Nephron (organoid): ENCODE measurements around the gene MDM4.

Experiments used
- H3K27ac Mint-ChIP-seq, 3 experiments: 2 replicates each; pipeline ENCODE4 v1.8.0; 2020; ENCODE audit warnings: mixed read lengths in 3 of 3, mild to moderate bottlenecking in 2 of 3, moderate library complexity in 1 of 3
- H3K27me3 Mint-ChIP-seq: 2 replicates; pipeline ENCODE4 v1.8.0; 2021; ENCODE audit warnings: low read depth, mild to moderate bottlenecking, moderate library complexity, mixed read lengths
- H3K36me3 Mint-ChIP-seq: 2 replicates; pipeline ENCODE4 v1.8.0; 2020; ENCODE audit warnings: low read depth, mixed read lengths
- H3K4me1 Mint-ChIP-seq: 2 replicates; pipeline ENCODE4 v1.8.0; 2020; ENCODE audit warnings: mixed read lengths
- H3K4me3 Mint-ChIP-seq, 3 experiments: 2 replicates each; pipeline ENCODE4 v1.8.0; 2020; ENCODE audit warnings: mild to moderate bottlenecking in 3 of 3, mixed read lengths in 3 of 3, moderate library complexity in 2 of 3
- H3K9me3 Mint-ChIP-seq: 2 replicates; pipeline ENCODE4 v1.8.0; 2020; ENCODE audit warnings: mixed read lengths
- TF ChIP-seq, protein P1 (sequence below), 3 experiments: fragments of 200-600 bp; sonication (generic); IDR thresholded peaks; one replicate each; pipeline ENCODE4 v1.5.0; 2021; ENCODE audit warnings: antibody characterized with exemption in 3 of 3; ENCODE audit not compliant: unreplicated experiment in 3 of 3

Gene MDM4

GRCh38 chr1:204584699-204585372, 68.6 kb downstream of the MDM4 start:
- no peak overlapping the region for H3K4me3 Mint-ChIP-seq

GRCh38 chr1:204587621-204588020, 71.4 kb downstream of the MDM4 start:
- Mint-ChIP-seq H3K27ac (no peak overlapping the region), H3K4me3 (no peak overlapping the region), H3K36me3 (no peaks in the 10 kb centered on the region), H3K27me3 (peaks cover 13% of the 10 kb centered on the region), H3K4me1 (peaks cover 14% of the 10 kb centered on the region), H3K9me3 (no peaks in the 10 kb centered on the region)
- TF ChIP-seq, protein P1, sequence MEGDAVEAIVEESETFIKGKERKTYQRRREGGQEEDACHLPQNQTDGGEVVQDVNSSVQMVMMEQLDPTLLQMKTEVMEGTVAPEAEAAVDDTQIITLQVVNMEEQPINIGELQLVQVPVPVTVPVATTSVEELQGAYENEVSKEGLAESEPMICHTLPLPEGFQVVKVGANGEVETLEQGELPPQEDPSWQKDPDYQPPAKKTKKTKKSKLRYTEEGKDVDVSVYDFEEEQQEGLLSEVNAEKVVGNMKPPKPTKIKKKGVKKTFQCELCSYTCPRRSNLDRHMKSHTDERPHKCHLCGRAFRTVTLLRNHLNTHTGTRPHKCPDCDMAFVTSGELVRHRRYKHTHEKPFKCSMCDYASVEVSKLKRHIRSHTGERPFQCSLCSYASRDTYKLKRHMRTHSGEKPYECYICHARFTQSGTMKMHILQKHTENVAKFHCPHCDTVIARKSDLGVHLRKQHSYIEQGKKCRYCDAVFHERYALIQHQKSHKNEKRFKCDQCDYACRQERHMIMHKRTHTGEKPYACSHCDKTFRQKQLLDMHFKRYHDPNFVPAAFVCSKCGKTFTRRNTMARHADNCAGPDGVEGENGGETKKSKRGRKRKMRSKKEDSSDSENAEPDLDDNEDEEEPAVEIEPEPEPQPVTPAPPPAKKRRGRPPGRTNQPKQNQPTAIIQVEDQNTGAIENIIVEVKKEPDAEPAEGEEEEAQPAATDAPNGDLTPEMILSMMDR (IDR thresholded peaks at IDR 0.05; ENCODE audit: unreplicated experiment in 3 of 3), result no peak

More at GRCh38 chr1:204584699-204585372, 68.6 kb downstream of the MDM4 start:
- Mint-ChIP-seq H3K9me3 (no peaks in the 10 kb centered on the region), H3K27me3 (peaks cover 12% of the 10 kb centered on the region), H3K36me3 (no peaks in the 10 kb centered on the region), H3K27ac (no peak overlapping the region), H3K4me1 (peaks cover 6% of the 10 kb centered on the region)
- TF ChIP-seq, protein P1 (IDR thresholded peaks at IDR 0.05; ENCODE audit: unreplicated experiment in 3 of 3), result no peak

DNA sequence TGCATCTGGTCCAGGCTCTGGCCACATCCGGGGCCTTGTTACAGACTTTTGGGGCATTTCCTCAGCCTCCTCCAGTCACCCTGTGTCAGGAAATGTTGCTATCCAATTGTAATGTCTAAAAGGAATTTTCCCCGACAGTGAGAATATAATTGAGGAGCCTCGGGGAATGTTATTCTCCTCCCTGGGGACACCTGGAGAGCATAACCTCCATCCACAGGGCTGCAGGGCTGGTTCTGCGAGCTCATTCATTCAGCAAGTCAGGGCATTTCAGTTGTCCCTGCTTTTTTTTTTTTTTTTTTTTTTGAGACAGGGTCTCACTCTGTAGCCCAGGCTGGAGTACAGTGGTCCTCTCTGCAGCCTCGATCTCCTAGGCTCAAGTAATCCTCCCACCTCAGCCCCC, 72.6 kb downstream of the MDM4 start:
- TF ChIP-seq, protein P1 (IDR thresholded peaks at IDR 0.05; ENCODE audit: unreplicated experiment in 3 of 3), result no peak

DNA sequence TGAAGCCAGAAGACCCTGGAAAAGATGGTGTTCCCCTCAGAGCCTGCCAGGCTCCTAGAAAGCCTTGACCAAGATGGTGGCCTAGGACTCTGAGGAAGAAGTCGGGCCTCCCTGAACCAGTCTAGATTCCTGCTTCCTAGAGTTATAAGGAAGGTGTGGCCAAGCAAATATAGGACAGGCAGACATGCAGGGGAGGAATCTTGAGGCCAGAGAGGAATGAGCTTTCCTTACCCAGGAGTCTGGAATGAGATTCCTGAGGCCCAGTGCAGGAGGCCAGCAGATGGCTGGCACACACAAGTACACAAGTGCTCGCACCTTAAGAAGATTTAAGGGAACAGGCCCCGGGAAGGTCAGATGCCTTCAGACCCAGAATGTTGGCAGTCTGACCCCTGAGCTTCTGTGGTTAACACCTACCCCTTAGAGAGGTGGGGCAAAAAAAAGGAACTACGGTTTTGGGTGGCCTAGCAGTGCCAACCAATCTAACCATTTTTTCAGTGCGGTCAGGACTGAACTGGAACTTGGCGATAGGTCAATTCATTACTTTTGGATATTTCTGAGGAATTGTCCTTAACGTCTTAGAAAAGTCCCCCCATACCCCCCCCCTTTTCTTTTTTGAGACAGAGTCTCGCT, 73.3 kb downstream of the MDM4 start:
- TF ChIP-seq, protein P1 (IDR thresholded peaks at IDR 0.05; ENCODE audit: unreplicated experiment in 3 of 3), result no peak
- peak overlapping the region in 2 of 3 experiments; percentile 35 to 47 for H3K27ac Mint-ChIP-seq
- H3K9me3 Mint-ChIP-seq, result no peaks in the 10 kb centered on the region
- no peak overlapping the region for H3K4me3 Mint-ChIP-seq
- H3K27me3 Mint-ChIP-seq, result peaks cover 13% of the 10 kb centered on the region
- no peaks in the 10 kb centered on the region for H3K36me3 Mint-ChIP-seq
- H3K4me1 Mint-ChIP-seq, result peaks cover 26% of the 10 kb centered on the region

More for the DNA sequence above, 72.6 kb downstream of the MDM4 start:
- Mint-ChIP-seq H3K9me3 (no peaks in the 10 kb centered on the region), H3K4me1 (peaks cover 25% of the 10 kb centered on the region), H3K27me3 (peaks cover 13% of the 10 kb centered on the region), H3K4me3 (no peak overlapping the region), H3K36me3 (no peaks in the 10 kb centered on the region), H3K27ac (no peak overlapping the region)

DNA sequence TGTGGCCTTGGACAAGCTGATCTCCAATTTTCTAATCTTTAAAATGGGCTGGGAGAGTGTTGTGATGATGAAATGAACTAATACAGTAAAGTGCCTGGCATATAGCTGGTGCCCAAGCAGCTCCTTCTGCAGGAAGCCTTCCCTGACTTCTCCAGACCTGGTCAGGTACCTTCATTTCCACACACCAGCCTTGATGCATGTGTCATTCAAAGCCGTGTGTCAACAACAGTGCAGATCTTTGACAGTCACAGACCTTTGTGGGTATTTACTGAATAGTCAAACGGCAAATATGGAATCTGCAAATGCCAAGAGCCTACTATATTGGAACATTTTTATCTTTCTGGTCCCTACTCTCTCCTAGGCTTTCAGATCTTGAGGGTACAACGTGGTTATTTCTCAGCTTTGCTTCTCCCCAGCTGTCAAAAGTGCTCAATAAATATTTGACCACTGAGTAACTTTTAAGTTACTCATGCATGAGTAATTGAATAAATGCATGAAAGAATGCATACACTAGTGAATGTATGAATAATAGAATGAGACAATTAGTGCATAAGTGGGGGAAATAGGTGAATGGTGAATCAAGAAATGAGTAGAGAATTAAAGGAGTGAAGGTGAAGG, 75.4 kb downstream of the MDM4 start:
- no peaks in the 10 kb centered on the region for H3K36me3 Mint-ChIP-seq
- no peak overlapping the region for H3K4me3 Mint-ChIP-seq
- H3K9me3 Mint-ChIP-seq, result no peaks in the 10 kb centered on the region
- TF ChIP-seq, protein P1 (IDR thresholded peaks at IDR 0.05; ENCODE audit: unreplicated experiment in 3 of 3), result no peak
- no peak overlapping the region for H3K27ac Mint-ChIP-seq
- peaks cover 26% of the 10 kb centered on the region for H3K4me1 Mint-ChIP-seq
- H3K27me3 Mint-ChIP-seq, result peaks cover 12% of the 10 kb centered on the region
